GM04503 (cell line): ENCODE results near the gene SHANK1.

Experiments used
- DNase-seq: peaks from one replicate; pipeline ENCODE4 v3.0.0-alpha.2; 2012; ENCODE audit warnings: low read depth

SHANK1 gene

GRCh38 chr19:50711805-50712204 is 7.8 kb downstream of the SHANK1 start:
- no peak for DNase-seq

GRCh38 chr19:50711196-50711595 is 8.4 kb downstream of the SHANK1 start:
- no peak for DNase-seq

GRCh38 chr19:50710612-50711011 is 9.0 kb downstream of the SHANK1 start:
- no peak for DNase-seq

GRCh38 chr19:50710094-50710493 is 9.5 kb downstream of the SHANK1 start:
- DNase-seq: no peak

GRCh38 chr19:50708179-50708879 is 11.3 kb downstream of the SHANK1 start:
- no peak for DNase-seq

- no peak for DNase-seq
Observed at GRCh38 chr19:50706387-50706786, 13.2 kb downstream of the SHANK1 start.

GRCh38 chr19:50705422-50706019 is 14.1 kb downstream of the SHANK1 start:
- no peak for DNase-seq

GRCh38 chr19:50703915-50704796 is 15.4 kb downstream of the SHANK1 start:
- DNase-seq: no peak

- no peak for DNase-seq
Observed at GRCh38 chr19:50702871-50703829, 16.5 kb downstream of the SHANK1 start.

GRCh38 chr19:50702158-50702870 is 17.3 kb downstream of the SHANK1 start:
- no peak for DNase-seq

GRCh38 chr19:50701367-50701985 is 18.1 kb downstream of the SHANK1 start:
- no peak for DNase-seq

- no peak for DNase-seq
Observed at GRCh38 chr19:50697414-50698124, 22.0 kb downstream of the SHANK1 start.

- DNase-seq: no peak
Observed at GRCh38 chr19:50696094-50696483, 23.5 kb downstream of the SHANK1 start.

- DNase-seq: no peak
Observed at GRCh38 chr19:50695251-50696093, 24.1 kb downstream of the SHANK1 start.

GRCh38 chr19:50694815-50695145 is 24.8 kb downstream of the SHANK1 start:
- no peak for DNase-seq

- DNase-seq: no peak
Observed at GRCh38 chr19:50693064-50693975, 26.3 kb downstream of the SHANK1 start.

- DNase-seq: no peak
Observed at GRCh38 chr19:50690439-50690838, 29.2 kb downstream of the SHANK1 start.

- no peak for DNase-seq
Observed at GRCh38 chr19:50688766-50689165, 30.8 kb downstream of the SHANK1 start.
